GM23248 (cell line): ENCODE measurements around the gene AP2S1.

Experiments
- EZH2 ChIP-seq: fragments of 200-600 bp; sonication (generic); IDR thresholded peaks from 2 replicates; pipeline ENCODE4 v1.6.1; 2018; ENCODE audit warnings: antibody characterized with exemption, mild to moderate bottlenecking; ENCODE audit not compliant: insufficient read depth, poor library complexity, severe bottlenecking
- EZH2phosphoT487 ChIP-seq: fragments of 200-600 bp; sonication (generic); IDR thresholded peaks from 2 replicates; pipeline ENCODE4 v1.6.1; 2018; ENCODE audit warnings: antibody characterized with exemption, moderate library complexity, mild to moderate bottlenecking, low read depth; ENCODE audit not compliant: insufficient read depth

DNA sequence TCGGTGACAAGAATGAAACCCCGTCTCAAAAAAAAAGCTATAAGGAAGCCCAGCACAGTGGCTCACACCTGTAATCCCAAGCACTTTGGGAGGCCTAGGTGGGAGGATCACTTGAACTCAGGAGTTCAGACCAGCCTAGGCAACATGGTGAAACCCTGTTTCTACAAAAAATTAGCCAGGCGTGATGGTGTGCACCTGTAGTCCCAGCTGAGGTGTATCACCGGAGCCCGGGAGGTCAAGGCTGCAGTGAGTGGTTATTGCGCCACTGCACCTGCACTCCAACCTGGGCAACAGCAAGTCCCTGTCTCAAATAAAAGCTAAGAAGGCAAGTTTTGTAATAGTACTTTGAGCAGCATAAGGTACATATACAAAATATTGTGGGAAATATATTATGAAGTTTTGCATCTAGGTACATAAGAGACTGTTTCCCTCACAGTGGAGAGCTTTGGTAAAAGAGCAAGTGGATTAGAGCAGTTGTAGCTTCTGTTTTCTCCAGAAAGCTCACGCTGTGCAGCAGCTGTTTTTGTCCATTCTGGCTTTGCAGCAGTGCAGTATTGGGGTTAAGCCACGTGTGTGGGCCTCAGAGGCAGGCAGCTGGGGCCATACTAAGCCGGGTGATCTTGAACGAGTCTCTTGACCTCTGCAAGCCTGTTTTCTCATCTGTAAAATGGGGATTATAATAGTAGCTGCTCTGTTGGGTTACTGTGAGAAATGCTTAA lies 45.6 kb upstream of the AP2S1 start:
- TF ChIP-seq EZH2 (no peak), EZH2phosphoT487 (no peak)
